ENCODE results near the gene RNASET2. TPM values are rescaled to one million over a fixed set of nuclear protein-coding genes. Genes with fewer than 3 reads are reported as not detected.

The RNASET2 gene
- polyA plus RNA-seq, 1 donor (not counting 4 experiments of a cell fraction or from before 2014, with no cell fraction given) = 21.5 TPM

DNA sequence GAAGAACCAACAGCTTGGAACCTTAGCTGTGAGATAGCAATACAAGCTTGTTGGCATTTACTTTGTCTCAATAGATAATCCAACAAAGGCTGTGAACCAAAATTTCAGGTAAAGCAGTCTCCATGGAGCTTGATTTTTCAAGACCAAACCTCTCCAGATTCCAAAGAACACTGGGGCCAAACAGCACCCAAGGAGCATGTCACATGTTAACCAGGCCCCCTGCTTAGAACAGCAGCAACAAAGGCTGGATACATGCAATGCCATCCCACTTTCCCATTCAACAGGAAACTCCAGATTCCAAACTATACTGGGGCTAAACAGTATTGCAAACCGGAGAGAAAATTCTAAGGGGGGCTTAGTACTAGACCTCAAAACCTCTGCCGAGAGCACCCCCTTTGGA, 15.8 kb upstream of the RNASET2 start:
- H3K4me3 ChIP-seq (ENCODE audit: control insufficient read depth in 2 of 3, extremely low read depth in 1 of 3, insufficient read depth in 2 of 3, low read depth in 1 of 3, low read length in 3 of 3) = no peak overlapping the region
- no peaks in the 10 kb centered on the region for H3K9me1 ChIP-seq (ENCODE audit: control insufficient read depth, extremely low read depth, insufficient read depth, low read length)
- no peaks in the 10 kb centered on the region for H4K20me1 ChIP-seq (ENCODE audit: control insufficient read depth, extremely low read depth, insufficient read depth, low read length)
- TF ChIP-seq, protein P1, sequence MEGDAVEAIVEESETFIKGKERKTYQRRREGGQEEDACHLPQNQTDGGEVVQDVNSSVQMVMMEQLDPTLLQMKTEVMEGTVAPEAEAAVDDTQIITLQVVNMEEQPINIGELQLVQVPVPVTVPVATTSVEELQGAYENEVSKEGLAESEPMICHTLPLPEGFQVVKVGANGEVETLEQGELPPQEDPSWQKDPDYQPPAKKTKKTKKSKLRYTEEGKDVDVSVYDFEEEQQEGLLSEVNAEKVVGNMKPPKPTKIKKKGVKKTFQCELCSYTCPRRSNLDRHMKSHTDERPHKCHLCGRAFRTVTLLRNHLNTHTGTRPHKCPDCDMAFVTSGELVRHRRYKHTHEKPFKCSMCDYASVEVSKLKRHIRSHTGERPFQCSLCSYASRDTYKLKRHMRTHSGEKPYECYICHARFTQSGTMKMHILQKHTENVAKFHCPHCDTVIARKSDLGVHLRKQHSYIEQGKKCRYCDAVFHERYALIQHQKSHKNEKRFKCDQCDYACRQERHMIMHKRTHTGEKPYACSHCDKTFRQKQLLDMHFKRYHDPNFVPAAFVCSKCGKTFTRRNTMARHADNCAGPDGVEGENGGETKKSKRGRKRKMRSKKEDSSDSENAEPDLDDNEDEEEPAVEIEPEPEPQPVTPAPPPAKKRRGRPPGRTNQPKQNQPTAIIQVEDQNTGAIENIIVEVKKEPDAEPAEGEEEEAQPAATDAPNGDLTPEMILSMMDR (optimal IDR thresholded peaks at IDR 0.05 in 1 of 3, IDR thresholded peaks at IDR 0.05 in 1 of 3, conservative IDR thresholded peaks at IDR 0.05 in 1 of 3; ENCODE audit: extremely low read depth in 1 of 3, insufficient read depth in 2 of 3, low read length in 3 of 3) = no peak
- TF ChIP-seq EZH2 (IDR thresholded peaks at IDR 0.05; ENCODE audit: low read length) = no peak
- H3K4me2 ChIP-seq (ENCODE audit: control insufficient read depth, extremely low read depth, insufficient read depth, low read depth, low read length) = no peak overlapping the region
- no peaks in the 10 kb centered on the region for H3K9me3 ChIP-seq (ENCODE audit: control insufficient read depth, low read depth, low read length)
- FAIRE-seq = no peak
- no peaks in the 10 kb centered on the region for H3K79me2 ChIP-seq (ENCODE audit: control insufficient read depth, insufficient read depth, low read length)
- H3K36me3 ChIP-seq (ENCODE audit: control insufficient read depth in 2 of 2, extremely low read depth in 1 of 2, insufficient read depth in 2 of 2, low read length in 2 of 2) = no peaks in the 10 kb centered on the region
- dilution Hi-C loops (cut with MboI; ENCODE audit: extremely low pct_ligation_motif_present, low sequenced_read_pairs) = no loop called here
- no peak overlapping the region for H2AFZ ChIP-seq (ENCODE audit: control insufficient read depth, low read length)
- H3K27me3 ChIP-seq (ENCODE audit: control insufficient read depth, extremely low read depth, insufficient read depth, low read length) = no peaks in the 10 kb centered on the region
- no peaks in the 10 kb centered on the region for H3K4me1 ChIP-seq (ENCODE audit: control insufficient read depth, extremely low read depth, insufficient read depth, low read length)
- no peak overlapping the region for H3K9ac ChIP-seq (ENCODE audit: control insufficient read depth, extremely low read depth, insufficient read depth, low read length)
- H3K27ac ChIP-seq (ENCODE audit: control insufficient read depth, insufficient read depth, low read length) = no peak overlapping the region
- no peak for DNase-seq (ENCODE audit: low read depth, low spot score)

DNA sequence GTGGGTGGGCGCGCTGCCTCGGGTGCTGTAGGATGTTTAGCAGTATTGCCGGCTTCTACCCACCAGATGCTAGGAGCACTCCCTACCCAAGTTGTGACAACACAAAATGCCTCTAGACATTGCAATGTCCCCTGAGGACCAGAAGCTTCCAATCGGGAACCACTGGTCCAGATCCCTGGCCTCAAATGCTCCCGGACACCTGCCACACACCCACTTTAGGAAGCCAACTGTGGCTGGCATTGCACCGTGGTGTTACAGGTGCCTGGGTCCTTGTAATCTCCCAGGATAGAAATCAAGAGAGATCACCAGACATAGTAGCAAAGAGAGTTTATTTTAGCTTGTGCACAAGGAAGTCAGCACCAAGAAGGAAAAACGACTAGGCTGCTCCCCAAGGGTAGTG, 14.9 kb upstream of the RNASET2 start:
- Histone ChIP-seq H3K9ac (ENCODE audit: control insufficient read depth, extremely low read depth, insufficient read depth, low read length) (no peak overlapping the region), H2AFZ (ENCODE audit: control insufficient read depth, low read length) (no peak overlapping the region), H4K20me1 (ENCODE audit: control insufficient read depth, extremely low read depth, insufficient read depth, low read length) (no peaks in the 10 kb centered on the region), H3K9me3 (ENCODE audit: control insufficient read depth, low read depth, low read length) (no peaks in the 10 kb centered on the region), H3K27ac (ENCODE audit: control insufficient read depth, insufficient read depth, low read length) (no peak overlapping the region), H3K4me1 (ENCODE audit: control insufficient read depth, extremely low read depth, insufficient read depth, low read length) (no peaks in the 10 kb centered on the region), H3K79me2 (ENCODE audit: control insufficient read depth, insufficient read depth, low read length) (no peaks in the 10 kb centered on the region), H3K4me2 (ENCODE audit: control insufficient read depth, extremely low read depth, insufficient read depth, low read depth, low read length) (no peak overlapping the region), H3K9me1 (ENCODE audit: control insufficient read depth, extremely low read depth, insufficient read depth, low read length) (no peaks in the 10 kb centered on the region), H3K4me3 (ENCODE audit: control insufficient read depth in 2 of 3, extremely low read depth in 1 of 3, insufficient read depth in 2 of 3, low read depth in 1 of 3, low read length in 3 of 3) (no peak overlapping the region), H3K36me3 (ENCODE audit: control insufficient read depth in 2 of 2, extremely low read depth in 1 of 2, insufficient read depth in 2 of 2, low read length in 2 of 2) (no peaks in the 10 kb centered on the region), H3K27me3 (ENCODE audit: control insufficient read depth, extremely low read depth, insufficient read depth, low read length) (no peaks in the 10 kb centered on the region)
- DNase-seq (ENCODE audit: low read depth, low spot score) = no peak
- no peak for TF ChIP-seq EZH2 (IDR thresholded peaks at IDR 0.05; ENCODE audit: low read length)
- TF ChIP-seq, protein P1 (optimal IDR thresholded peaks at IDR 0.05 in 1 of 3, IDR thresholded peaks at IDR 0.05 in 1 of 3, conservative IDR thresholded peaks at IDR 0.05 in 1 of 3; ENCODE audit: extremely low read depth in 1 of 3, insufficient read depth in 2 of 3, low read length in 3 of 3) = no peak
- FAIRE-seq = no peak
- dilution Hi-C loops (cut with MboI; ENCODE audit: extremely low pct_ligation_motif_present, low sequenced_read_pairs) = no loop called here

Data from keratinocyte (primary cell).